Right kidney (tissue), 1 donor: Measurements from ENCODE around the gene GAN.

Experiments
- DNase-seq: peaks from one replicate; pipeline ENCODE4 v3.0.0-alpha.2; 2016

Gene GAN

DNA sequence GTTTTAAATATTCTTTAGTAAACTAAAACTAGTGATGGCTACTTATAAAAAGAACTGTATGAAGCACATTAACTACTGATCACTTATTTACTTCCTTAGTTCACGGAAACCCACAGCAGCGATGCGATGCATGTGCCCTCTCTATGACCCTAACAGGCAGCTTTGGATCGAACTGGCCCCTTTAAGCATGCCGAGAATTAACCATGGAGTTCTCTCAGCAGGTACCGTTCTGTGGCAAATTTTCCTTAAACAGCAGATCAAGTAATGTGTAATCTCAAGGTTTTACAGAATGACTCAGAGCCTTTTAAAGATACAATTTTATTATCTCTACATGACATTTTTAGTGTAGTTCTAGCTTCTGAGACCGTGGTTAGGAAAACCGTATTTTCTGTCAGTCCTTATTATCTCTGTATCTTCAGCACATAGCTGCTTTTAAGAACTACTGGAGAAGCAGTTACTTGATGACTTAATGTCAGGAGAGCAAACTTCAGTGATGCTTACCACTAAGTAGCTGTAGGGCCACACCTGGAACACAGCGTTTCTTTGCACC, 43.0 kb downstream of the GAN start:
- no peak for DNase-seq

- DNase-seq, result no peak
These were observed 44.1 kb downstream of the GAN start for GRCh38 chr16:81358860-81359259.

- no peak for DNase-seq
These were observed 45.4 kb downstream of the GAN start for GRCh38 chr16:81360135-81360534.

GRCh38 chr16:81365731-81366130, 51.0 kb downstream of the GAN start:
- DNase-seq, result no peak

- peak; percentile 17 for DNase-seq
These were observed 51.7 kb downstream of the GAN start for GRCh38 chr16:81366316-81366932.

GRCh38 chr16:81367821-81368220, 53.1 kb downstream of the GAN start:
- no peak for DNase-seq

GRCh38 chr16:81369888-81370504, 55.2 kb downstream of the GAN start:
- DNase-seq, result no peak

- DNase-seq, result no peak
These were observed 56.3 kb downstream of the GAN start for GRCh38 chr16:81371106-81371505.

DNA sequence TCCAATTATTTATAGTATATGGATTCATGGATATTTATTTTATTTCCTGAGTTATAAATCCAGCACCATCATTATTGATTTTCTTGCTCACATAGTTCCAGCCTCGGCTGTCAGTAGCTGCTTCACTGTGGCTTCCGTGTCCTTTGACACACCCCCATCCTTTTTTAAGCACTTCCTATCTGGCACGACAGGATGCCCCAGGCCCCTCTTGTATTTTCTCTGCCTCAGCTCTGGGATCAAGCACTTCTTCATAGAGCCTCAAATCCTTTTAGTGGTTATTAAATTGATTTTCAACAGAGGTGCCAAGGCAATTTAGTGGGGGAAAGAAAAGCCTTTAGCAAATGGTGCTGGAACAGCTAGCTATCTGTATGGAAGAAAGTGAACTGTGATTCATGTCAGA, 59.8 kb downstream of the GAN start:
- DNase-seq, result no peak

- no peak for DNase-seq
These were observed 62.1 kb downstream of the GAN start for GRCh38 chr16:81376880-81377279.

- DNase-seq, result no peak
These were observed 63.3 kb downstream of the GAN start for GRCh38 chr16:81378049-81378448.

DNA sequence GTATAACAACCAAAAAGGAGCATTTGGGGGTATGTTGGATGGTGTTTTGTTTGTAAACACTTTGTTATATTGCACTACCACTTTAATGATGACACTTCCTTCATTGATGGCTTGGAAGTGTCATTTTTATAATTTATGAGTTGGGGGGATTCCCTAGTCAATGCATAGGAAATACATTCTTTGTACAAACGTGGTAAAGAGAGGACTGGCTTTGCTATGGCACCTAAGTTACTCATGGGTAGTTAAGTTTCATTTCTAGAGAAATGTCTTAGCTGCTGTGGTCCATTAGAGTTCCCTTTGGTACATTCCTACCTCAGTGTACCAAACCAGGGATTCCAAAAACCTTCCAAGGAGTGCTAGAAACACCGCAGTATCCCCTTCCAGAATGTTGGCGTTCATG, 66.2 kb downstream of the GAN start:
- no peak for DNase-seq

DNA sequence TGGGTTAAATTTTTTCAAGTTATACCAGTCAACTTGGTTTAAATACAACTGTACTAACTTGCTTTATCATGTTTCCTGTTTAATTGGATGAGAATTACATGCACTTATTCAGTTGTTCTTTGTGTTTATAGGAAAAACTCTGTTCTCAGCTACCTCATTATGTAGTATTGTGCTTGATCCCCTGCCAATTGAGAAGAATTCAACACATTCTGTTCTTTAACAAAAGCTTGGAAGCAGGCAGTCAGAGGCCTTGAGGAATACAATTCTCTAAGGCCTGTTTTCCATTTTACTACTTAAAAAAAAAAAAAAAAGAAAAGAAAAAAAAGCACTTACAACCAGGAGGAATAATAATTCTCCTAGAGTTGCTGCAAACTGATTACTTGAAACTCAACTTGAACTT, 69.2 kb downstream of the GAN start:
- DNase-seq, result no peak

GRCh38 chr16:81385031-81385756, 70.4 kb downstream of the GAN start:
- no peak for DNase-seq

DNA sequence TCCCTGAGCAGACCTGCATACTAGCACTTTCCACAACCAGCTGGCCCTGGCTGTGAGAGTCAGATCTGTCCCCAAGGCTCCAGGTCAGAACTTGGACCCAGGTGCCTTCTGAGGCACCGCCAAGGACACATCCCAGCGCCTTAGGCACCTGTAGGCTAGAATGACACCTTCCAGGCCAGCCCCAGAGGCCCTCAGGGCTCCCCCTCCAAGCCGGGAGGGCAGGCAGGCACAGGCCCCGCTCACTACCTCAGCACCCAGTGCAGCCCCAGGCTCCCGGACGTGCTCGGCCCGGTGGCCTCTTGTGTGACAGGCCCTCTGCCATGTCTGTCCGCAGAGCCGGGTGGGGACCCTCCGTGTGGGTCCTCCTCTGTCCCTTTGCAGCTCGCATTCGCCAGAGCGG, 73.6 kb downstream of the GAN start:
- no peak for DNase-seq

DNA sequence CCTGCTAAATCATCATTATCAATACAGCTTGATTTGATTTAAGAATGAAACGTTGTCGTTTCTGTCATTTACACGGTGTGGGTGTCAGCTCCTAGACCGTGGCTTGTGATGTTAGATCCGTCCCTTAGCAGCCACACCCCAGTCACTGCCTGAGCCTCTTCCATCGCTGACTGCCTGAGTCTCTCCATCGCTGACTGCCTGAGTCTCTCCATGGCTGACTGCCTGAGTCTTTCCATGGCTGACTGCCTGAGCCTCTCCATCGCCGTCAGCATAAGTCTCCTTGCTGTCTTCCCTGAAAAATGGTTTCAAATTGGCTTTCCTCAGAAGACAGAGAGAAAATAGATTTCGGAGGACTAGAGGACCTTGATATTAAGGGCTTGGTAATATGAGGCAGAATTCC, 76.1 kb downstream of the GAN start:
- DNase-seq, result no peak

DNA sequence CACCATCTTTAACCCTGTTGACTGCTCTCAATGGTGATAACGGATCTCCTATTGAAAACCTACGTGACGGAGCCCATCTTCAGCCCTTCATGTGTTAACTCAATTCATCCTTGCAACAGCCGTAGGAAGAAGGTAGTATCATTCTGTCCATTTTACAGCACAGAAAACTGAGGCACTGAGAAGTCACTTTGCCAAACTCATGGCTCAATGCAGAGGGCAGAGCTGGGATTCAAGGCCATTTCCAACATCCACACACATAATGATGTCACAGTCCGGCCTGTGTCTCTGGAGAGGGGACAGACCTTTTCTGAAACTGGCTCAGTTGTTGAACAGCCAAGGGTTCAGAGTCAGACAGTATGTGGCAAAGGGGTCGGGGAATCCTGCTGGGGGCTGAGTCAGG, 77.2 kb downstream of the GAN start:
- DNase-seq, result no peak

- no peak for DNase-seq
These were observed 79.7 kb downstream of the GAN start for GRCh38 chr16:81394416-81394815.

DNA sequence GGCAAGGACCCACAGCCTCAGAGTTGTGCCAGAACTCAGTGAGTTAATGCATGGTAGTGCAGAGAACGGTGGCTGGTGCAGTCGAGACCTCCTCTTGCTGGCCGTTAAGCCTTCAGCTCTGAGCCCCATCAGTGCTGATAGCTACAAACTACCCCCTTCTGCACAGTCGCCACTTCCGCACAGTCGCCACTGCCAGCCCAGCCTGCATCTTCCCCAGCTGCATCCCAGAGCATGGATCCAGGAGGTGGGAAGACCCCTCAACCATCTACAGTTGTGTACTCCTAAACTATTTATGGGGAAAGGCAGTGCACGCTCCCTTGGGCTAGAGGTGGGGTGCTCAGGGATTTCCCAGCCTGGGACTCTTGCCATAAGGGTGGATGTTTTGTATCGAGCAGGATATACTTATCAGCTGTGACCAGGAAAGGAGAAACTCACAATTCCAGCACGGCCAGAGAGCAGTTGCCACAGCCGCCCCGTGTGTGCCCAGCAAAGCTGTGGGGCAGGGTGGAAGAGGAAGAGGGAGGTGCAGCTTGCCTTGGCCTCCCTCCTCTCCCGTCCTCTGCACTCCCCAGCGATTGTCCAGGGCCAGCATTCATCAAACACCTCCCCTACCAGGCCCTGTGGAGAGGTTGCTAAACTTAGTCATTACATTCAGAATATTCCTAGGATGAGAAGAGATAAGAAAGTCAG, 80.3 kb downstream of the GAN start:
- DNase-seq, result no peak

- no peak for DNase-seq
These were observed 82.5 kb downstream of the GAN start for GRCh38 chr16:81397058-81397878.

- no peak for DNase-seq
These were observed 83.2 kb downstream of the GAN start for GRCh38 chr16:81397879-81398520.

DNA sequence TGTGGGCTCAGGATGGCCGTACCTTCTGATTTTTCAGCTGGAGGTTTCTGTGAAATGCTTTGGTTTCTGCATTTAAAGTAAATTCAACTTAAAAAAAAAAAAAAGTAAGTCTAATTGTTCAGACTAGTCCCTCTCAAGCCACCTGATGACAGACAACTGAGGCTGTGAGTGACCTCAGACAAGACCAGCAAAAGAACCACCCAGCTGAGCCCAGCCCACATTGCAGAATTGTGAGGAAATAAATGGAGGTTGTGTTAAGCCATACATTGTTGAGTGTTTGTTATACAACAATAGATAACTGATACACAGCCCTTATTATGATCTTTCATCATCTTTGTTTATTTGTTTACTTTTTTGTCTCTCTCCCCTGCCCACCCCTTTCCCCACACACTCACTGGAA, 85.1 kb downstream of the GAN start:
- no peak for DNase-seq
